Lower leg skin (tissue), 3 donors: ENCODE measurements around the gene NCF2.

Source experiments
- POLR2A ChIP-seq, 2 donors: fragments of 450-650 bp; IDR thresholded peaks; one replicate each; pipeline ENCODE4 v1.6.1; 2016 to 2017; ENCODE audit warnings: antibody characterized with exemption in 2 of 2, mild to moderate bottlenecking in 1 of 2, moderate library complexity in 1 of 2
- TF ChIP-seq, protein P1 (sequence below), 3 donors: fragments of 450-650 bp; IDR thresholded peaks; one replicate each; pipeline ENCODE4 v1.5.1; 2016; ENCODE audit warnings: antibody characterized with exemption in 3 of 3, mild to moderate bottlenecking in 3 of 3, moderate library complexity in 2 of 3

DNA sequence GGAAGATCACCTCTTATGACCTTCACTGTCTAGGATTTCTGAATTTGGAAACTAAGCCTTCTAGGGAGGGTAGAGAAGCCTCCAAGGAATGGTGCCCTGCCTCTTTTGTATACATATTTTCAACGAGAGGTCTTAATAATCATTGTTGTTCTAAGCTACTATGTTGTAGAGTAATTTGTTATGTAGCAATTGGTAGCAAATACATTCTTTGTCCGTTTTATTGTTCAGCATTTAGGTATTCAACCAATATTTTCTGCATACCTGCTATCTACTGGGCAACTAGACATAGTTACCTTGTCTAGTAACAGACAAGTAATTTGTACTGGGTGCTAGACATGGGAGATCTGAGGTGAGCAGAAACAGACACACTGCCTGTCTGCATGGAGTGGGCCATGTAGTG is 20.8 kb upstream of the NCF2 start:
- TF ChIP-seq, protein P1, sequence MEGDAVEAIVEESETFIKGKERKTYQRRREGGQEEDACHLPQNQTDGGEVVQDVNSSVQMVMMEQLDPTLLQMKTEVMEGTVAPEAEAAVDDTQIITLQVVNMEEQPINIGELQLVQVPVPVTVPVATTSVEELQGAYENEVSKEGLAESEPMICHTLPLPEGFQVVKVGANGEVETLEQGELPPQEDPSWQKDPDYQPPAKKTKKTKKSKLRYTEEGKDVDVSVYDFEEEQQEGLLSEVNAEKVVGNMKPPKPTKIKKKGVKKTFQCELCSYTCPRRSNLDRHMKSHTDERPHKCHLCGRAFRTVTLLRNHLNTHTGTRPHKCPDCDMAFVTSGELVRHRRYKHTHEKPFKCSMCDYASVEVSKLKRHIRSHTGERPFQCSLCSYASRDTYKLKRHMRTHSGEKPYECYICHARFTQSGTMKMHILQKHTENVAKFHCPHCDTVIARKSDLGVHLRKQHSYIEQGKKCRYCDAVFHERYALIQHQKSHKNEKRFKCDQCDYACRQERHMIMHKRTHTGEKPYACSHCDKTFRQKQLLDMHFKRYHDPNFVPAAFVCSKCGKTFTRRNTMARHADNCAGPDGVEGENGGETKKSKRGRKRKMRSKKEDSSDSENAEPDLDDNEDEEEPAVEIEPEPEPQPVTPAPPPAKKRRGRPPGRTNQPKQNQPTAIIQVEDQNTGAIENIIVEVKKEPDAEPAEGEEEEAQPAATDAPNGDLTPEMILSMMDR (IDR thresholded peaks at IDR 0.05) = no peak
- TF ChIP-seq POLR2A (IDR thresholded peaks at IDR 0.05) = no peak
